GM13977 (cell line): Measurements from ENCODE around the gene NAIF1.

Experiments
- DNase-seq: peaks from one replicate; pipeline ENCODE4 v3.0.0; 2012; ENCODE audit warnings: low spot score
- CTCF ChIP-seq: IDR thresholded peaks from 2 replicates; pipeline ENCODE4 v1.5.1; 2012; ENCODE audit warnings: mild to moderate bottlenecking, control low read depth; ENCODE audit not compliant: insufficient read depth; ENCODE audit errors: extremely low read depth, missing control alignments
- in situ Hi-C: fragments of 300-500 bp; cut with MboI; formaldehyde crosslinking; loops from one replicate; pipeline ENCODE4 v1.12.0; 2022; ENCODE audit warnings: low sequenced_read_pairs, low pct_unique_long_range_greater_than_20kb, mixed read lengths, inconsistent platforms; ENCODE audit not compliant: unreplicated experiment

The NAIF1 gene

DNA sequence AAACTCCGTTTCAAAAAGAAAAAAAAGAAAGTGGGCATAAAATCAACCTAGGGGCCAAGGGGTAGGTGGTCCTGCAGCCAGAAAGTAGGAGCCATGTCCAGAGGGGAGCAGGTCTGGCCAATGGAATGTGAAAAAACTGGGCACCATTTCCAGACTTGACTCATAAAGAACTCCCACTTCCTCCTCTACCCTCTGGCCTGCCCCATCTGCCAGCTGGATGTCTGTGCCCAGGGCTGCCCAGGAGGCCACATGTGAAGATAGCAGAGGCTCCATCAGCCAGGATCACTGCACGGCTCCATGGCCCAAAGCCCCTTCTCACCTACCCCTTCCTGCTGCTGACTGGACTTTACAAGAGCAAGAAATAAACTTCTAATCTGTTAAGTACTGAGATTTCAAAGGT, 44.2 kb downstream of the NAIF1 start:
- TF ChIP-seq CTCF = no peak
- in situ Hi-C loops = no loop called here
- no peak for DNase-seq

DNA sequence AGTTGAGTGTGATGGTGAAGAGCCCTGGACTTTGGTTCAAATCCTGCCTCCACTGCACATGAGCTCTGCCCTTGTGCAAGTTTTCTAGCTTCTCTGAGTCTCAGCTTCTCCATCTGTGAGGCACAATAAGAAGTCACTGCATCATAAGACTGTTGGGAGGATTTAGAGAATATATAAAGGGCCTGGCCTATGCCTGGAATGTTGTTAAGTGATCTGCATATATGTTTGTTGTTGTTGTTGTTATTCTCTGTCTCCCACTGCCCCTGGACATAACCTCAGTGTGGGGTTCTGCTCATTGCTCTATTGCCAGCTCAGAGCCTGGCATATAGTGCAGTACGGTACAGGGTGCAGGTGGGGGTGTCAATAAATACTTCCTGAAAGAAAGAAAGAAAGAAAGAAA, 46.0 kb downstream of the NAIF1 start:
- TF ChIP-seq CTCF = no peak
- in situ Hi-C loops = no loop called here
- DNase-seq = no peak

- no peak for DNase-seq
- in situ Hi-C loops = no loop called here
- TF ChIP-seq CTCF = peak; percentile 32
These were observed 46.4 kb downstream of the NAIF1 start for GRCh38 chr9:128020692-128021091.

DNA sequence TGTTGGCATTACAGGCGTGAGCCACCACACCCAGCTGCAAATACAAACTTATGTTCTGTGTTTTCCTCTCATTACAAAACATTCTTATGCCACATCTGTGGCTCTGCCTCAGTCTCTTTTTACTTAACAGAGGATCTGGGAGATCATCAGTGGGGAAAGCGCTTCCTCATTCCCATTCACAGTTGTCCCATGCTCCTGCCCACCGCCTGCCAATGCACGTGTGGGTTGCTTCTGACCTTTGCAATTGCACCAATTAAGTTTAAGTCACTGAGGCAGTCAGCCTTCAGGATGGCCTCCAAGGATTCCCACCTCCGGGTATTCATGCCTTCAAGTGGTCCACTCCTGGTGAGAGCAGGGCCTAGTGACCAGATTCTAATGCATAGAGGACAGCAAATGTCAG, 51.4 kb downstream of the NAIF1 start:
- no peak for TF ChIP-seq CTCF
- in situ Hi-C loops = no loop called here
- no peak for DNase-seq
